ENCODE measurements around the gene TBC1D23. TPM values are rescaled to one million over a fixed set of nuclear protein-coding genes. Genes with fewer than 3 reads are reported as not detected.

The TBC1D23 gene
- total RNA-seq, 1 donor from 2014 or later = 58.1 TPM

GRCh38 chr3:100354850-100355249, 94.1 kb downstream of the TBC1D23 start:
- no peak for DNase-seq

DNA sequence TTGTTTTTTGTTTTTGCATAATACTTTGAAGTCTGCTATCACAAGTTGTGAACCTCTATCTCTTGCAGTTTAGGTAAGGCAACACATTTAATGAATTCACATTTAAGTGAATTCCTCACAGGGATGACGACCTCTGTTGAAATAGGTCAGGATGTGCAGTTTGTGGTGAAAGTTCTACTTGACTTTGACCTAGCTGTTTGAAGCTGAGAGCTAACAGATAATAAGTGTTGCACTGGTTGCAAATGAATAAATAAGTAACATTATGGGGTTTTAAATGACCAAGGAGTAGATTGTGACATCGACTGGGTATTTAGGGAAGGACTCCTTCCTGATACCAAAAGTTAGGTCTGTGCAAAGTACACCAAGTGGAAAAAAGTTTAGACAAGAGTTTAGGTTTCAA, 97.6 kb downstream of the TBC1D23 start:
- DNase-seq = no peak

GRCh38 chr3:100359035-100359434, 98.2 kb downstream of the TBC1D23 start:
- DNase-seq = no peak

DNA sequence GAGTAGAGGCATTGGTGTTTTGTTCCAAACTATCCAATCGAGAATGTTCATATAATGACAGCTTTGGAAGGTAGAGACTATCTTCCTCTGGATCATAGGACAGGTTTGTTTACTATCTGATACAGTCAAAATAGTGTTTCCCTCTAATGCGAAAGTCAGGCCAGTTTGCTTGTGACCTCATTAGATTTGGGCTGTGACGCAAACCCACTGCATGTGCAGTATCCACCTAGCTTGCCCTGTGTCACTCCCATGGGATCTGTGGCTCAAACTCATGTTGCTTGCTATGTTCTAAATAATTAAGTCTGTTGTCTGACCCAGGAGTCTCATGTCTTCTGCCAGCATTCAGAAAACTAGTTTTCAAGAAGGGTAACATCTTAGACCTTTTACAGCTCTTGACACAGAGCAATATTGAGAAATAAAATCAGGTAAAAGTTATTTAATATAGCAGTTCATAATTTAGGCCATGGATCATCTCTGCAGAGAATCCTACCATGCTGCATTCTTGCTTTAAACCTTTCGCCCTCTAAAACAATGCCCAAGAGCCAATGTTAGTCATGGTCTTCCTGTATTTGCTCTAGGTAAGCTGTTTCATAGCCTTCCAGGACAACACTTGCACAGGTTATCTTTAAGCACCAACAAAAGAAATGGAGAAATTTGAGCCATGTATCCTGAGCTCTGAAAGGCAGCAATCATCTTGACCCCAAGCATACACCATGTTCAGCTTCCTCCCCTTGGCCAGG, 100.1 kb downstream of the TBC1D23 start:
- DNase-seq = no peak

- no peak for DNase-seq
Observed at GRCh38 chr3:100361897-100362296, 101.1 kb downstream of the TBC1D23 start.

DNA sequence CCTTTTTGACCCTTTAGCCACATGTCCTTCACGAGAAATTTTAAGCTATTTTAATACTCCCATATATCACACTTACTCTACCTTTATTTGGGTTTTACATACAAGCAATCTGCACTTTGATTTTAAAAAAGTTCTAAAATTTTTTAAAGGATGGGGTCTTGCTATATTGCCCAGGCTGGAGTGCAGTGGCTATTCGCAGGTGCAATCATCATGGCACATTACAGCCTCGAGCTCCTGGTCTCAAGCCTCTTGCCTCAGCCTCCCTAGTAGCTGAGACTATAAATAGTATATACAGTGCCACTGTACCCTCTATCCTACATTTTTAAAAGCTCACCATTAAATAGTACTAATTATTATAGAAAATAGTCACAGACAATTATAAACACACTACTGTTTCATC, 103.6 kb downstream of the TBC1D23 start:
- DNase-seq = no peak

DNA sequence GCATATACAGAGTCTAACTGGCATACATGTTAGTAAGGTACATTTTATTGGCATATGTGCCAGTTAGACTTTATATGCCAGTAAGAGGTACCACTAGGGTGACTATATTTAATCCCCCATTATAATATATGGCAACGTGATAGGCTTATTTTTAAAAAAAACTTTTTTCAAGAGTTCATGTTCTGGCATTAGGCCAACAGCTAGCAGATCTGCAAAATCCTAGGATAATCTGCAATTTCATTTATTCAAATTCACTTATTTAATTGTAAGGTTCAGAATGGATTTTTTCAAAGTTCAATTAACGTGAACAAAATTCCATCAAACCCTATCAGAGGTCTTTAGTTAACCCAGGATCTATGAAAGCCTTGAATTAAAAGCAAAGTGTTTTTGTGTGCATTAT, 105.6 kb downstream of the TBC1D23 start:
- no peak for DNase-seq

- no peak for DNase-seq
Observed at GRCh38 chr3:100368441-100368840, 107.6 kb downstream of the TBC1D23 start.

DNA sequence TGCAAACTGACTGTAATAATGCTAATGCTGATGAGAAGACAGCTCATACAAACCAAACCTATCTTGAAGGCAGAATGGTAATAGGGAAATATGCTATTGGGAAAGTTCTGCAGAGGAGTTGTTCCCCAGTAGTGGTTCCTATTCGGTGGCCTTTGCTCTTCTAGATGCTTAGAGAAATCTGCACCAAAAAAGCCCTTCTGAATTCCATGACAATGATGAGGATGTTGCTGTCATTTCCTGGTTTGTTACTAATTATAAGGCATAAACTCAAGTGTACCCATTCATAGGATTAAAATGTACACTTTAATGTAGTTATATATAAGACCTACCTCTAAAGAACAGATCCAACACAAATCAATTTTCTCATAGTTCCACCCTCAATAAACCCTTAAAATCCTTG, 110.0 kb downstream of the TBC1D23 start:
- no peak for DNase-seq

DNA sequence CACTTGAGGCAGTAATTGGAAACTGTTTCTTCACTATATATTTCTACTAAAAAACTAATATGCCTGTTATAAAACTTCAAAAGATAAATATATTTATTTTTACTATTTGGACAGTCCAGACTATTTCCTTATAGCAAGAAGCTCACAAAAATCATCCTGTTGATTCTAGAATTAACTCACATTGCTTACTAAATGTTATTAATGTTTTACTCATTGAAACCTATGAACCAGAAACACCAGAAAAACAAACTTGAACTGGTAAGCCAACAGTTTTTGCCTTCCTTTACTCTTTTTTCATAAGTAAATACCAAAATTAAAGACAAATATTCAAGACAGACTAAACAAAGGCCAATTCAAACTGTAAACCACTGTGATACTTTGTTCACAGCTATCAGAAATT, 113.7 kb downstream of the TBC1D23 start:
- DNase-seq = no peak

Other genes starting within 250 kb of the TBC1D23 start
- gene FILIP1L, start 146.5 kb upstream of the TBC1D23 start, total RNA-seq = 72.0 TPM
- 9.5 TPM for gene NIT2, start 73.8 kb downstream of the TBC1D23 start, total RNA-seq
- gene TOMM70, start 140.1 kb downstream of the TBC1D23 start, total RNA-seq = 81.2 TPM
- gene LNP1, start 140.5 kb downstream of the TBC1D23 start, total RNA-seq = 6.3 TPM
- 19.9 TPM for gene TMEM45A, start 231.6 kb downstream of the TBC1D23 start, total RNA-seq

All from tongue (tissue), 2 donors.